Esophagus muscularis mucosa (tissue), 3 donors: ENCODE data around the gene NEK5.

Source experiments
- POLR2A ChIP-seq: fragments of 450-650 bp; IDR thresholded peaks from one replicate; pipeline ENCODE4 v1.6.1; 2017; ENCODE audit warnings: antibody characterized with exemption, moderate library complexity, mild to moderate bottlenecking, low read depth
- TF ChIP-seq, protein P1 (sequence below), 3 experiments: fragments of 200-600 bp in 2 of 3; fragments of 450-650 bp in 1 of 3; sonication (generic) in 2 of 3; IDR thresholded peaks; one replicate each; pipeline ENCODE4 v1.5.1; 2017 to 2019; ENCODE audit warnings: antibody characterized with exemption in 3 of 3, mild to moderate bottlenecking in 2 of 3, moderate library complexity in 1 of 3

GRCh38 chr13:51988988-51989618 is 139.8 kb downstream of the NEK5 start:
- no peak for TF ChIP-seq POLR2A
- TF ChIP-seq, protein P1, sequence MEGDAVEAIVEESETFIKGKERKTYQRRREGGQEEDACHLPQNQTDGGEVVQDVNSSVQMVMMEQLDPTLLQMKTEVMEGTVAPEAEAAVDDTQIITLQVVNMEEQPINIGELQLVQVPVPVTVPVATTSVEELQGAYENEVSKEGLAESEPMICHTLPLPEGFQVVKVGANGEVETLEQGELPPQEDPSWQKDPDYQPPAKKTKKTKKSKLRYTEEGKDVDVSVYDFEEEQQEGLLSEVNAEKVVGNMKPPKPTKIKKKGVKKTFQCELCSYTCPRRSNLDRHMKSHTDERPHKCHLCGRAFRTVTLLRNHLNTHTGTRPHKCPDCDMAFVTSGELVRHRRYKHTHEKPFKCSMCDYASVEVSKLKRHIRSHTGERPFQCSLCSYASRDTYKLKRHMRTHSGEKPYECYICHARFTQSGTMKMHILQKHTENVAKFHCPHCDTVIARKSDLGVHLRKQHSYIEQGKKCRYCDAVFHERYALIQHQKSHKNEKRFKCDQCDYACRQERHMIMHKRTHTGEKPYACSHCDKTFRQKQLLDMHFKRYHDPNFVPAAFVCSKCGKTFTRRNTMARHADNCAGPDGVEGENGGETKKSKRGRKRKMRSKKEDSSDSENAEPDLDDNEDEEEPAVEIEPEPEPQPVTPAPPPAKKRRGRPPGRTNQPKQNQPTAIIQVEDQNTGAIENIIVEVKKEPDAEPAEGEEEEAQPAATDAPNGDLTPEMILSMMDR (IDR thresholded peaks at IDR 0.05) = no peak
